HepG2 (cell line): ENCODE results near the gene TCF20. TPM values are rescaled to one million over a fixed set of nuclear protein-coding genes. Genes with fewer than 3 reads are reported as not detected.

Experiments used
- ETV6 ChIP-seq: sonication (generic); formaldehyde crosslinking; conservative IDR thresholded peaks from 2 replicates; pipeline ENCODE4 v1.4.0; 2020; ENCODE audit warnings: missing genetic modification reagents
- GABPB1 ChIP-seq: IDR thresholded peaks from 2 replicates; pipeline ENCODE4 v1.6.1; 2016; ENCODE audit warnings: mild to moderate bottlenecking, missing genetic modification reagents, moderate library complexity, missing compliant biosample characterization
- JUN ChIP-seq: sonication (generic); formaldehyde crosslinking; IDR thresholded peaks from 2 replicates; pipeline ENCODE4 v1.4.0; 2020; ENCODE audit warnings: mild to moderate bottlenecking, missing genetic modification reagents
- MAFK ChIP-seq, 2 experiments: IDR thresholded peaks in 1 of 2; conservative IDR thresholded peaks in 1 of 2; 2 replicates each; pipeline ENCODE4 v1.6.1; 2011; ENCODE audit warnings: improper control_type of control experiment in 2 of 2, low read length in 2 of 2
- NFKB2 ChIP-seq: sonication (generic); formaldehyde crosslinking; IDR thresholded peaks from 2 replicates; pipeline ENCODE4 v1.4.0; 2020; ENCODE audit warnings: missing genetic modification reagents, borderline replicate concordance
- PTBP1 ChIP-seq: fragments of 200-400 bp; formaldehyde crosslinking; IDR thresholded peaks from 2 replicates; pipeline ENCODE4 v1.6.1; 2018; ENCODE audit warnings: low read length, low read depth; ENCODE audit not compliant: poor library complexity, severe bottlenecking
- RERE ChIP-seq: IDR thresholded peaks from 2 replicates; pipeline ENCODE4 v1.6.1; 2016; ENCODE audit warnings: low read depth, missing genetic modification reagents, missing compliant biosample characterization
- REXO4 ChIP-seq: sonication (generic); formaldehyde crosslinking; IDR thresholded peaks from 2 replicates; pipeline ENCODE4 v1.8.0; 2022; ENCODE audit warnings: missing genetic modification reagents, mild to moderate bottlenecking, borderline replicate concordance
- RNF2 ChIP-seq: fragments of 450-650 bp; conservative IDR thresholded peaks from 2 replicates; pipeline ENCODE4 v1.6.1; 2016; ENCODE audit warnings: low read depth
- THAP11 ChIP-seq: IDR thresholded peaks from 2 replicates; pipeline ENCODE4 v1.6.1; 2016; ENCODE audit warnings: missing biosample characterization, missing genetic modification reagents
- TMF1 ChIP-seq: sonication (generic); formaldehyde crosslinking; IDR thresholded peaks from 2 replicates; pipeline ENCODE4 v1.8.1; 2022; ENCODE audit warnings: low read depth, missing genetic modification reagents
- TOE1 ChIP-seq: sonication (generic); formaldehyde crosslinking; IDR thresholded peaks from 2 replicates; pipeline ENCODE4 v1.4.0; 2020; ENCODE audit warnings: mild to moderate bottlenecking, missing genetic modification reagents
- U2AF2 ChIP-seq: fragments of 200-400 bp; formaldehyde crosslinking; IDR thresholded peaks from 2 replicates; pipeline ENCODE4 v1.6.1; 2017; ENCODE audit warnings: low read depth, mild to moderate bottlenecking, low read length
- ZNF33B ChIP-seq: sonication (generic); formaldehyde crosslinking; IDR thresholded peaks from 2 replicates; pipeline ENCODE4 v1.5.1; 2020; ENCODE audit warnings: mild to moderate bottlenecking, missing genetic modification reagents
- ZNF724P ChIP-seq: sonication (generic); formaldehyde crosslinking; IDR thresholded peaks from 2 replicates; pipeline ENCODE4 v1.8.0; 2022; ENCODE audit warnings: missing genetic modification reagents, borderline replicate concordance
- ZSCAN9 ChIP-seq: IDR thresholded peaks from 2 replicates; pipeline ENCODE4 v1.6.1; 2016; ENCODE audit warnings: borderline replicate concordance
- ZXDC ChIP-seq: sonication (generic); formaldehyde crosslinking; IDR thresholded peaks from 2 replicates; pipeline ENCODE4 v1.5.0; 2020; ENCODE audit warnings: mild to moderate bottlenecking, missing genetic modification reagents
- polyA plus RNA-seq, 8 experiments: library from polyadenylated mRNA; depleted of rRNA in 3 of 8; stranded (reverse) in 7 of 8; unstranded in 1 of 8; fragments of >200 nt; fragmentation: Illumina TruSeq in 4 of 8; extraction: Trizol in 4 of 8; gene quantifications; 2 replicates each; pipeline versions ENCODE4 v1.2.1 to v1.2.3, GENCODE V29; 2011 to 2016; ENCODE audit warnings: low read depth in 4 of 8, missing spikeins in 1 of 8, mixed read lengths in 1 of 8; ENCODE audit not compliant: insufficient read depth in 1 of 8
- total RNA-seq, 5 experiments: library from RNA; depleted of rRNA; stranded (reverse); fragments of >200 nt; fragmentation: Illumina TruSeq; extraction: Trizol; gene quantifications; 2 replicates each; pipeline ENCODE4 v1.2.3, GENCODE V29; 2016; ENCODE audit warnings: low read depth in 1 of 5

TCF20 gene
- total and polyA plus RNA-seq, 2 of the 13 experiments (the other 11 are each of a cell fraction or from before 2014, with no cell fraction given) = 12.8 to 23.7 TPM

GRCh38 chr22:42282252-42282942 lies 11.9 kb upstream of the TCF20 start (continued):
- TF ChIP-seq U2AF2 (no peak), RNF2 (no peak), MAFK (conservative IDR thresholded peaks at IDR 0.05 in 1 of 2, IDR thresholded peaks at IDR 0.05 in 1 of 2; ENCODE audit: low read length in 2 of 2) (no peak), ZNF33B (CRISPR knock-in tag) (no peak), ZNF724P (CRISPR knock-in tag) (no peak), ZSCAN9 (no peak), RERE (CRISPR knock-in tag) (no peak), THAP11 (CRISPR knock-in tag) (peak; percentile 19; the same call in 1 of the 2 replicates), PTBP1 (no peak), ETV6 (no peak), JUN (CRISPR knock-in tag) (no peak), TMF1 (no peak), GABPB1 (CRISPR knock-in tag) (peak; percentile 40; the same call in 1 of the 2 replicates), ZXDC (CRISPR knock-in tag) (no peak), REXO4 (no peak), TOE1 (no peak), NFKB2 (peak; percentile 55; the same call in 1 of the 2 replicates)
